IPS-20b (cell line): ENCODE data around the gene PRSS16.
"Not testable (repeated sequence)": the region's sequence is repeated elsewhere in the genome, so short reads cannot be mapped to it uniquely, and the experiment has no call there.

Source experiments
- H3K27ac ChIP-seq: one replicate; pipeline ENCODE4 v1.5.1; 2013; ENCODE audit warnings: low read length
- H3K27me3 ChIP-seq: 2 replicates; pipeline ENCODE4 v1.6.1; 2013; ENCODE audit warnings: mild to moderate bottlenecking, low read length, inconsistent platforms; ENCODE audit not compliant: insufficient read depth
- H3K36me3 ChIP-seq: 2 replicates; pipeline ENCODE4 v1.6.1; 2013; ENCODE audit warnings: low read depth, mild to moderate bottlenecking, inconsistent platforms, low read length, moderate library complexity; ENCODE audit not compliant: insufficient read depth
- H3K4me1 ChIP-seq: 2 replicates; pipeline ENCODE4 v1.6.1; 2013; ENCODE audit warnings: mild to moderate bottlenecking, control low read depth, inconsistent platforms, low read length, moderate library complexity; ENCODE audit not compliant: insufficient read depth
- H3K4me3 ChIP-seq: 2 replicates; pipeline ENCODE4 v1.5.1; 2013; ENCODE audit warnings: mild to moderate bottlenecking, low read length, inconsistent platforms
- H3K9ac ChIP-seq: 2 replicates; pipeline ENCODE4 v1.6.1; 2013; ENCODE audit warnings: low read depth, mild to moderate bottlenecking, inconsistent platforms, low read length, moderate library complexity
- H3K9me3 ChIP-seq: 2 replicates; pipeline ENCODE4 v1.6.1; 2013; ENCODE audit warnings: mild to moderate bottlenecking, low read depth, low read length, inconsistent platforms; ENCODE audit not compliant: insufficient read depth

Gene PRSS16

DNA sequence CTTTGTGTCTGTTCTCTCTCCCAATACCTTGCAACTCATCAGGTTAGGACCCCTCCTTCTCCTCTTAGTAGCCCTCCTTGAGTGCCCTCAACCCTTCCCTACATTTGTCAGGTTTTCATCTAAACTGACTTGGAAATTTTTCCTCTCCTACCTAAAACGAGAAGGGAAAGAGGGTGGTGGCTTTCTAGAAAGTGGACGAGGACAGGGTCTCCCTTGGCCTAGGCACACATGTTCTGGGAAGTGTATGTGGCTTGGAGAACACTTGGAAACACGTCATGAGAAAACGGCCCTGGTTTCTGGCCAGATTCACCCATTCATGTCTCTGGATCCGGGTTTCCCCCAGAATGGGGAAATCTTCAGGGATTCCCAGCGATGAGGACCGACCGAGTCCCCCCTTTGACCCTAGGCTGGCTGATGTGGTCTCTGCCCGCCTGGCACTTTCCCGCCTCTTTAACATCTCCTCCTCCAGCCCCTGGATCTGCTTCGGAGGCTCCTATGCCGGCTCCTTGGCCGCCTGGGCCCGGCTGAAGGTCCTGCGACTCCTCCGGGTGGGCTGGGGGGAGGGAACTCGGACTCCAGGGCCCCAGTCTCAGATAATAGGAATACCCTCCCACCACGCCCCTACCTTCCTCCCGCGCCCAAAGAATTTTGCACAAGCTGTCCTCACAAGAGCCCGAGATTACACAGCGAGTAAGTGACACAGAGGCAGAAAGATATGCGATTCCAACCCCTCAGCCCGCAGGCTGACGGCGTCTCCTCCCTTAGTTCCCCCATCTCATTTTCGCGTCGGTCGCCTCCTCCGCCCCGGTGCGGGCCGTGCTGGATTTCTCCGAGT is 3.0 kb downstream of the PRSS16 start:
- Histone ChIP-seq H3K36me3 (no peaks in the 10 kb centered on the region), H3K27me3 (peaks cover 39% of the 10 kb centered on the region), H3K4me1 (peaks cover 5% of the 10 kb centered on the region; the same call in 1 of the 2 replicates), H3K9me3 (no peaks in the 10 kb centered on the region), H3K27ac (peak overlapping the region; percentile 12), H3K4me3 (peak overlapping the region; percentile 82), H3K9ac (peak overlapping the region; percentile 84; the same call in 1 of the 2 replicates)

DNA sequence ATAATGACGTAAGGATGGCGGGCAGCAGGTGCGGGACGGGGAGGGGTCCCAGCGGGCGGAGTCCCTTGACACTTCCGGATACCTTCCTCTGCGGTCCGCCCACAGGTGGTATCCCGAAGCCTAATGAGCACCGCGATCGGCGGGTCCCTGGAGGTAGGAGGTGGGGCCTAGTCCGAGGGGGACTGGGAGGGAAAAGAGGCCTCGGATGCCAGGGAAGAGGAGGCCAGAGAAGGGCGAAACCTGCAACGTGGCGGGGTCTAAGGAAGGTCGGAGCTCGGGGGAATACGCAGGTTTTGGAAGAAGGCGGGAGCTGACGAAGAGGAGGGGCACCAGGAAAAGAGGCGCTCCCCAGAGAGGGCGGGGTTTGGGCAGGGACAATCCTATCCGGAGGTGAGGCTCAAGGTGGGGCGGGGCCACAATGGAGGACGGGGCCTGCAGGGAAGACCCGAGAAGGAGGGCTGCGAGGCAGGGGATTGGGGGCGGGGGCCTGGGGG is 3.7 kb downstream of the PRSS16 start:
- peak overlapping the region; percentile 12 for H3K27ac ChIP-seq
- H3K27me3 ChIP-seq, result peaks cover 39% of the 10 kb centered on the region
- peaks cover 5% of the 10 kb centered on the region; the same call in 1 of the 2 replicates for H3K4me1 ChIP-seq
- H3K4me3 ChIP-seq, result peak overlapping the region; percentile 82
- H3K9me3 ChIP-seq, result no peaks in the 10 kb centered on the region
- H3K36me3 ChIP-seq, result no peaks in the 10 kb centered on the region
- H3K9ac ChIP-seq, result peak overlapping the region; percentile 84; the same call in 1 of the 2 replicates

DNA sequence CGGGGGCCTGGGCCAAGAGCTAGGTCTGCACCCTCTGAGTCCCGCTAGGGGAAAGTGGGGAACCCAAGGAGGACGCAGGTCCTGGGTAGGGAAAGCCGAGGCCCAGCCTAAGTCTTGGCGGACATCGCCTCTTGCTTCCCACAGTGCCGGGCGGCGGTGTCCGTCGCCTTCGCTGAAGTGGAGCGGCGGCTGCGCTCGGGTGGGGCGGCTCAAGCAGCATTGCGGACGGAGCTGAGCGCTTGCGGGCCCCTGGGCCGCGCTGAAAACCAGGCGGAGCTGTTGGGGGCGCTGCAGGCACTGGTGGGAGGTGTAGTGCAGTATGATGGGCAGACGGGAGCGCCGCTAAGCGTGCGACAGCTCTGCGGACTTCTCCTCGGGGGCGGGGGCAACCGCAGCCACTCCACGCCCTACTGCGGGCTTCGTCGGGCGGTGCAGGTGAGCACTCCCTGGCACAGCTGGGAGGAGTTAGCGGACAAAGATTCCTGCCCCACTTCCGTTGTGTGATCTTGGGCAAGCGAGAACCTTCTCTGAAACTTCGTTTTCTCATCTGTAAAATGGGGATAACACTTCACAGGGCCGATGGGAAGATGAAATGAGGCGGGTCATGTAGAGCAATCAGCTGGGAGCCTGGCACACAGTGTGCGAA is 4.2 kb downstream of the PRSS16 start:
- Histone ChIP-seq H3K4me1 (peaks cover 5% of the 10 kb centered on the region; the same call in 1 of the 2 replicates), H3K9ac (peak overlapping the region; percentile 77; the same call in 1 of the 2 replicates), H3K4me3 (peak overlapping the region; percentile 82), H3K36me3 (no peaks in the 10 kb centered on the region), H3K27ac (no peak overlapping the region), H3K27me3 (peaks cover 39% of the 10 kb centered on the region), H3K9me3 (no peaks in the 10 kb centered on the region)

DNA sequence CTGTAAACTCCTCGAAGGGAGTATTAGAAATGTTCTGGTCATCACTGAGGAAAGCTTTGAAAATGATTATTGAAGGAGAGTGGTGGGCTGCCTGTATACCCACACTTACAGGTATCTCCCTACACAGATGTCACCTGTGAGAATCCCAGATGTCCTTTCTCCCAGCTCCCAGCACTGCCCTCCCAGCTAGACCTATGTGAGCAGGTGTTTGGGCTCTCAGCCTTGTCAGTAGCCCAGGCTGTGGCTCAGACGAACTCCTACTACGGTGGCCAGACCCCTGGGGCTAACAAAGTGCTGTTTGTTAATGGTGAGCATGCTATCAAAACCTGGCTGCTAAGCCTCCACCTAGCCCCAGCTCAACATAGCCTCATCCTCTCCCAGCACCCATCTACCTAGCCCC is 7.1 kb downstream of the PRSS16 start:
- Histone ChIP-seq H3K4me3 (no peak overlapping the region), H3K9me3 (no peaks in the 10 kb centered on the region), H3K4me1 (peaks cover 5% of the 10 kb centered on the region; the same call in 1 of the 2 replicates), H3K27me3 (peaks cover 10% of the 10 kb centered on the region), H3K27ac (no peak overlapping the region), H3K36me3 (no peaks in the 10 kb centered on the region), H3K9ac (no peak overlapping the region)

DNA sequence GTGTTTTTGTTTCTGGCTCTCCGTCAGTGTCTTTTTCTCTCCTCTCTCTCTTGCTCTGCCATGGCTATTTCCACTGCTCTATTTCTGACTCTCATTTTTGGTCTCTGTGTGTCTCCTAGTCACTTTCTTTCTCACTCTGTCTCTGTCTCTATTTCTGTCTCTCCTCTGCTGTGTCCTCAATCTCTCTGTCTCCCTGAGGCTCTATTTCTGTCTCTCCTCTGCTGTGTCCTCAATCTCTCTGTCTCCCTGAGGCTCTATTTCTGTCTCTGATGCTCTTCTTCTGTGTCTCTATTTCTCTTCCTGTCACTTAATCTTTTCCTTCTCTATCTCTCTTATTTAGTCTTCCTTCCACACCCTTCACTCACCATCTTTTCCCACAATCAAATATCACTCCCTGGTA is 8.4 kb downstream of the PRSS16 start:
- no peak overlapping the region for H3K4me3 ChIP-seq
- H3K9me3 ChIP-seq, result no peaks in the 10 kb centered on the region
- H3K9ac ChIP-seq, result no peak overlapping the region
- no peaks in the 10 kb centered on the region for H3K36me3 ChIP-seq
- no peaks in the 10 kb centered on the region for H3K4me1 ChIP-seq
- H3K27ac ChIP-seq, result no peak overlapping the region
- peaks cover 6% of the 10 kb centered on the region; the same call in 1 of the 2 replicates for H3K27me3 ChIP-seq

DNA sequence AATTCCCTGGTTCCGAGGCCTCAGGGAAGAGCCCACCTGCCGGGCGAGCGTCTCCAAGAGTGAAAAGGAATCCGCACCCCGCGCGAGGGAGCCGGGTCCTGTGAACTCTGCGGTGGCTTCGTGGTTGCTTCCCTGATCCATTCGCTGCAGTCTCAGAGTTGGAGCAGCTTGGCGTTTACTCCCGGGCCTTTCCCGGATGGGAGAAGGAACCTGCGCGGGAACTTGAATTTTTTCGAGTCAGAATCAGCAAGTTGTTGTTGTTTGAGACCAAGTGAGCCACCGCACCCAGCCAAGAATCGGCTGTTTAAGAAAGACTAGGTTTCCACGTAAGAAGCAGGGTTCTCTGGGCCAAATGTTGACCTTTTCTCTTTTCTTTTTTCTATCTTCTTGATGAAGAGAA is 12.9 kb downstream of the PRSS16 start:
- Histone ChIP-seq H3K4me1 (peaks cover 3% of the 10 kb centered on the region; the same call in 1 of the 2 replicates), H3K9me3 (no peaks in the 10 kb centered on the region), H3K27ac (no peak overlapping the region), H3K9ac (peak overlapping the region; percentile 60), H3K36me3 (no peaks in the 10 kb centered on the region), H3K27me3 (peaks cover 18% of the 10 kb centered on the region), H3K4me3 (peak overlapping the region; percentile 66)

DNA sequence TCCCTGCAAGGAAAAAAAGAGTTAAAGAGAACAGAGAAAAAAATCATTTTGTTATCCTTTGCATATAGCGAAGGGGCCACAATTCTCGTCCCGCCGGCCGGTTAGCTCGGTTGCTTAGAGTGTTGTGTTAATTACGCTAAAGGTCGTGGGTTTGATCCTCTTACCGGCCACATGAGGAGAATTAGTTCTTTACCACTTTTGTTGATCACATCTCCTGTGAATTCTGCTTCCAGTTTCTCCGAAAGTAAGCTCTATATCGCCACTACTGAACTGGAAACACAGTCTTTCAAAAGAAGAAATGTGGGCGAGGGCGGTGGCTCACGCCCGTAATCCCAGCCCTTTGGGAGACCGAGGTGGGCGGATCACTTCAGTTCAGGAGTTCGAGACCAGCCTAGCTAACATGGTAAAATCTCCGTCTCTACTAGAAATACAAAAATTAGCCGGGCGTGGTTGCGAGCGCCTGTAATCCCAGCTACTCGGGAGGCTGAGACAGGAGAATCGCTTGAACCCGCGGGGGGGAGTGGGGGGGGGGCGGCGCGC is 13.4 kb downstream of the PRSS16 start:
- Histone ChIP-seq H3K9ac (peak overlapping the region; percentile 60), H3K27me3 (peaks cover 18% of the 10 kb centered on the region), H3K4me1 (peaks cover 3% of the 10 kb centered on the region; the same call in 1 of the 2 replicates), H3K4me3 (peak overlapping the region; percentile 66), H3K27ac (no peak overlapping the region), H3K36me3 (no peaks in the 10 kb centered on the region), H3K9me3 (no peaks in the 10 kb centered on the region)

DNA sequence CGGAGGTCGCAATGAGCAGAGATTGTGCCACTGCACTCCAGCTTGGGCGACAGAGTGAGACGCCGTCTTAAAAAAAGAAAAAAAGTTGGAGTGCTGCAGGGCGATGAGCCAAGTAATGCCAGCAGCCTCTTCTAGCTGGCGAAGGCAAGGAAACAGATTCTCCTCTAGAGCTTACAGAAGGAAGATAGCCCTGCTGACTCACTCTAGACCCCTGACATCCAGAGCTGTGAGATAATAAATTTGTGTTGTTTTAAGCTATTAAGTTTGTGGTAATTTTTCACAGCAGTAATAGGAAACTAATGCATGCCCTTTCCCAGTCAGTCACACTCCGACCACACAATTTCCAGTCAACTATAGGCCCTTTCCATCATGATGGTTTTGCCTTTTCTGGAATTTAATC is 16.4 kb downstream of the PRSS16 start:
- no peaks in the 10 kb centered on the region for H3K36me3 ChIP-seq
- no peak overlapping the region for H3K4me3 ChIP-seq
- H3K4me1 ChIP-seq, result peaks cover 3% of the 10 kb centered on the region; the same call in 1 of the 2 replicates
- peaks cover 38% of the 10 kb centered on the region for H3K27me3 ChIP-seq
- H3K9me3 ChIP-seq, result no peaks in the 10 kb centered on the region
- no peak overlapping the region for H3K9ac ChIP-seq
- H3K27ac ChIP-seq, result no peak overlapping the region

DNA sequence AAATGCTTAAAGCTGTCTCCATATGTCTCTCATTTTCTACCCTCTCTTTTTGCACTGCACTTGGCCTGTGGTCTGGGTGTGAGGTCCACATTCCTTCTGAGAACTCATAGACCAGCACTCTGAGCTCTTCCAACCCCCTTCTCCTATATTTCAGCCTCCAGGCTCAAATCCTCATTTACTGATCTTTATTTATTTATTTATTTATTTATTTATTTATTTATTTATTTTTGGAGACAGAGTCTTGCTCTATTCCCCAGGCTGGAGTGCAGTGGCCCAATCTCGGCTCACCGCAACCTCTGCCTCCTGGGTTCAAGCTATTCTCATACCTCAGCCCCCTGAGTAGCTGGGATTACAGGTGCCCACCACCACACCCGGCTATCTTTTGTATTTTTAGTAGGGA is 19.5 kb downstream of the PRSS16 start:
- not testable (repeated sequence) for H3K9me3 ChIP-seq, H3K36me3 ChIP-seq, H3K4me3 ChIP-seq, H3K9ac ChIP-seq, H3K27ac ChIP-seq, H3K4me1 ChIP-seq
- H3K27me3 ChIP-seq, result peaks cover 29% of the 10 kb centered on the region

DNA sequence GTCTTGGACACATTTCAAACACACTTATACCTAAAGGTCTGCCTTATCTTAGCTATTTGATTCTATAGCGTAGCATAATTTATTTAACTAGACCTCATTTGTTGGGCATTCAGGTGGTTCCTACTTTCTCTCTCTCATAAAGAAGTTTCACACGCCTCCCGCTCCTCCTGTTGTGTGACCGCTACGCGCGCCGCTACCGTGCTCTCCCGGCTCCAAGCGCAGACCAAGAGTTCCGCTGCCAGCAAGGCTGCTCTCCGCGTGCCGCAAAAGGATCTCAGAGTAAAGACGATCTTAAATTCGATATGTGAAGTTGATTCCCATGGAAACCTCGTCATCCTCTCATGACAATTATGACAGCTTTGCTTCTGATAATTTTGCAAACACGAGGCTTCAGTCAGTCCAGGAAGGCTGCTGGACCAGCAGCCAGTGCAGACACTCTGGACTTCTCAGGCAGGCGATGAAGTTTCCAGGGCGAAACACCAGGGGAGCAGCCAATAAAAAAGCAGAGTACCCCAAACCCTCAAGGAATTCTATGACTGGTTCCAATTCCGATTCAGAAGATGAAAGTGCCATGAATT is 20.4 kb downstream of the PRSS16 start:
- H3K27ac ChIP-seq, result no peak overlapping the region
- H3K9me3 ChIP-seq, result no peaks in the 10 kb centered on the region
- H3K36me3 ChIP-seq, result no peaks in the 10 kb centered on the region
- no peak overlapping the region for H3K9ac ChIP-seq
- H3K4me1 ChIP-seq, result no peaks in the 10 kb centered on the region
- H3K4me3 ChIP-seq, result peak overlapping the region; percentile 61; the same call in 1 of the 2 replicates
- peaks cover 27% of the 10 kb centered on the region for H3K27me3 ChIP-seq

DNA sequence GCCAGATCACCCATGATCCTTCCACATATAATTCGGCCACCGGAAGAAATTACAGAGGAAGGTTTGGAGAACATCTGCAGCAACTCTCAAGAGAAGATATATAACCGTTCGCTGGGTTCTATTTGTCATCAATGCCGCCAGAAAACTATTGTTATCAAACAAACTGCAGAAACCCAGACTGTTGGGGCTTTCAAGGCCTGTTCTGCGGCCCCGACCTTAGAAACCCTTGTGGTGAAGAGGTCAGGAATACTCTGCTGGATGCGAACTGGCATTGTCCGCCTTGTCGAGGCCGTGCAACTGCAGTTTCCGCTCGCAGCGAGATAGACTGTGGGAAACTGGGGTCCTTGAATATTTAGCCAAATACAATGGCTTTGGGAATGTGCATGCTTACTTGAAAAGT is 21.3 kb downstream of the PRSS16 start:
- H3K9me3 ChIP-seq, result no peaks in the 10 kb centered on the region
- no peaks in the 10 kb centered on the region for H3K4me1 ChIP-seq
- H3K27ac ChIP-seq, result no peak overlapping the region
- H3K9ac ChIP-seq, result no peak overlapping the region
- H3K36me3 ChIP-seq, result no peaks in the 10 kb centered on the region
- peak overlapping the region; percentile 61; the same call in 1 of the 2 replicates for H3K4me3 ChIP-seq
- H3K27me3 ChIP-seq, result peaks cover 27% of the 10 kb centered on the region
